Stimulated activated effector memory CD8-positive, alpha-beta T cell treated with anti-CD3 and anti-CD28 coated beads, Interleukin-12 subunit alpha, Interleukin-12 subunit beta, amount 100 ng/mL, for 72 hours (primary cell): Measurements from ENCODE around the gene ZNF496.
"Not testable (repeated sequence)": the region's sequence is repeated elsewhere in the genome, so short reads cannot be mapped to it uniquely, and the experiment has no call there.

Experiments
- ATAC-seq: fragments of 150-1000 bp; cut with Tn5 transposase; 2 replicates; pipeline ENCODE4 v1.10.0; 2021
- DNase-seq, 2 donors: peaks; one replicate each; pipeline ENCODE4 v3.0.0; 2021 to 2022; ENCODE audit warnings: low spot score in 2 of 2
- H3K27ac Mint-ChIP-seq: one replicate; pipeline ENCODE4 v1.8.0; 2022; ENCODE audit warnings: mild to moderate bottlenecking, mixed read lengths
- H3K36me3 Mint-ChIP-seq: one replicate; pipeline ENCODE4 v1.8.0; 2022; ENCODE audit warnings: mild to moderate bottlenecking, mixed read lengths
- H3K4me1 Mint-ChIP-seq: one replicate; pipeline ENCODE4 v1.8.0; 2022; ENCODE audit warnings: mixed read lengths
- H3K4me3 Mint-ChIP-seq: one replicate; pipeline ENCODE4 v1.8.0; 2022; ENCODE audit warnings: mild to moderate bottlenecking, mixed read lengths
- H3K9me3 Mint-ChIP-seq: one replicate; pipeline ENCODE4 v1.8.0; 2022; ENCODE audit warnings: mixed read lengths

The ZNF496 gene

GRCh38 chr1:247331525-247332214 is at the start of gene ZNF496:
Gene ZNF496, minus strand, starts transcription at chr1:247331867. Its CDS starts 2,289 bp downstream, at chr1:247329578.
- H3K9me3 Mint-ChIP-seq = no peaks in the 10 kb centered on the region

DNA sequence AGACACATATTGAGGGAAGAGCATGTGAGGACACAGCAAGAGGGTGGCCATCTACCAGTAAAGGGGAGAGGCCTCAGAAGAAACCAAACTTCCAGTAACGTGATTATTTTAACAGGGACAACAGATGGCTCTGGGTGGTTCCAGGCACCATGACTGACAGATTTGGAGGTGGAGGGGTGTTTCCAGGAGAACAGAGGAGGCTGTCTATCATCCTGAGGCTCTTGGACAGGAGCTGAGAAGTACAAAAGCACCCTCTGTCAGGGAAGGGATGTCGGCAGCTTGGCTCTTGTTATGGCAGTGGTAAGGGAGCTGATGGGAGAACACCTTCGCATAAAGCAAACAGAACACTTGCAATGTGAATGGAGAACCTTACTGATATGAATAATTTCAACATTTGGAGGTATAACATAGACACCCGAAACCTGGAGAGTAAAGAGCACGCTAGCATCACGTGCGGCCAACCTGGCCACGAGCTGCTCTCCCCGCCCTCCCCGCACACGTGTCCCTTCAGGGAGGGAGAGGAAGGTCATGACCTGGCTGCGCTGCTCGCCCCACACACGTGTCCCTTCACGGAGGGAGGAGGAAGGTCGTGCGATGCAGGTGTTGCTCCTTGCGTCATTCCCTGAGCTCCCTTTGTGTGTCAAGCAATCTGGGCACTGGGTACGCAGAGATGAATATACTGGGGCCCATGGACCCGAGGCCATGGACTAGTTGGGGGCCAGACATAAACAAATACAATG is 46.8 kb upstream of the ZNF496 start:
- ATAC-seq (no peak), DNase-seq (no peak)
- Mint-ChIP-seq H3K4me1 (no peaks in the 10 kb centered on the region), H3K27ac (no peak overlapping the region), H3K4me3 (no peak overlapping the region), H3K9me3 (no peaks in the 10 kb centered on the region), H3K36me3 (no peaks in the 10 kb centered on the region)

More at GRCh38 chr1:247331525-247332214, at the start of gene ZNF496:
- peaks cover 34% of the 10 kb centered on the region for H3K4me1 Mint-ChIP-seq
- H3K4me3 Mint-ChIP-seq = peak within 1 kb of the TSS; percentile 85
- ATAC-seq (peak; percentile 84), DNase-seq (peak; percentile 42 to 82)
- no peaks in the 10 kb centered on the region for H3K36me3 Mint-ChIP-seq
- H3K27ac Mint-ChIP-seq = peak within 1 kb of the TSS; percentile 91

DNA sequence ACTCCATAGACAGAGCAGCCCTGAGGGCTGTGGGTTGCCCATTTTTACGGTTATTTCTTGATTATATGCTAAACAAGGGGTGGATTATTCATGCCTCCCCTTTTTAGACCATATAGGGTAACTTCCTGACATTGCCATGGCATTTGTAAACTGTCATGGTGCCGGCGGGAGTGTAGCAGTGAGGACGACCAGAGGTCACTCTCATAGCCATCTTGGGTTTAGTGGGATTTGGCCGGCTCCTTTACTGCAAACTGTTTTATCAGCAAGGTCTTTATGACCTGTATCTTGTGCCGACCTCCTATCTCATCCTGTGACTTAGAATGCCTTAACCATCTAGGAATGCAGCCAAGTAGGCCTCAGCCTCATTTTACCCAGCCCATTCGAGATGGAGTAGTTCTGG is 46.0 kb upstream of the ZNF496 start:
- not testable (repeated sequence) for ATAC-seq, H3K4me1 Mint-ChIP-seq, H3K27ac Mint-ChIP-seq, H3K36me3 Mint-ChIP-seq, H3K4me3 Mint-ChIP-seq, DNase-seq, H3K9me3 Mint-ChIP-seq

GRCh38 chr1:247376659-247377058 is 45.0 kb upstream of the ZNF496 start:
- Mint-ChIP-seq H3K27ac (peak overlapping the region; percentile 34), H3K4me1 (no peaks in the 10 kb centered on the region), H3K36me3 (no peaks in the 10 kb centered on the region), H3K9me3 (no peaks in the 10 kb centered on the region), H3K4me3 (no peak overlapping the region)
- DNase-seq (no peak), ATAC-seq (no peak)

DNA sequence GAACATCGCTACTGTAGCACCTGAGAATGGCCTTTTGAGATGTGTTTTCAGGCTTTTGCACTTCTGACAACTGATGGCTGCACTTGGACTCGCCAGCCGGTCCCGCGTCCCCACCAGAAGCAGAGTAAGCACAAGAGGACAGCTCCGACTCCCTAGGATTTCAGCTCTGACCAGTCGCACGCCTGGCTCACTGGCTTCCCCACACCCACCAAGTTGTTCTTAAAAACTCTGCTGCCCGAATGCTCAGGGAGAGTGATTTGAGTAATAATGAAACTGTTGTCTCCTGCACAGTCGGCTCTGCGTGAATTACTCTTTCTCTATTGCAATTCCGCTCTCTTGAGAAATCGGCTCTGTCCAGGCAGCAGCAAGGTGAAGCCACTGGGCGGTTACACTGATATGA is 44.1 kb upstream of the ZNF496 start:
- Mint-ChIP-seq H3K36me3 (no peaks in the 10 kb centered on the region), H3K27ac (no peak overlapping the region), H3K9me3 (no peaks in the 10 kb centered on the region), H3K4me1 (no peaks in the 10 kb centered on the region), H3K4me3 (no peak overlapping the region)
- ATAC-seq = no peak
- no peak for DNase-seq

DNA sequence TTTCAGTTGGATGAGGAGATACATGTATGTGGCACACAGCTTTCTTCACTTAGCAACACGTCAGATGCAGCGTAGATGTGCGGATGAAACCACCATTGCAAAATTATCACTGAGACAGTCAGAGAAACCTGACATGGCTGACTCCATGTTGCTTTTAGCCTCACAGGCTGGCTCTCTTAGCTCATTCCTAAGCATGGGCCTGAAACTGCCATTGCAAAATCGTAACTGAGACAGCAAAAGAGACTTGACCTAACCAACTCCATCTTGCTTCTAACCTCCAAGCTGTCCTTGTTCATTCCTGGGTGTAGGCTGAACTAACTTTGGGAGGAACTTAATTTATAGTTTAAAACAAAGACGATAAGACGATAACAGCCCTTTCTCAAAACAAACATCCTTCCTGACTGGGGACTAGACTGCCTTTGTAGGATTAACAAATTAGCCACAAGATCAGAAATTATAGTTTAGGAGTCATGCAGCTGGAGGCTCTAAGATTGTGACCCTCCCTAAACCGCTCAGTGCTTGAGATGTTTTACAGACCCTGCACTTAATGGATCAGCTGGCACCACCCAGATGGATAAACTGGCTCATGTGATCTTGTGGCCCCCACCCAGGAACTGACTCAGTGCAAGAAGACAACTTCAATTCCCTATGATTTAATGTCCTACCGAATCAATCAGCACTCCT is 43.1 kb upstream of the ZNF496 start:
- H3K4me3 Mint-ChIP-seq, H3K27ac Mint-ChIP-seq, H3K9me3 Mint-ChIP-seq, H3K4me1 Mint-ChIP-seq, DNase-seq, H3K36me3 Mint-ChIP-seq, ATAC-seq: not testable (repeated sequence)

- H3K4me1 Mint-ChIP-seq = no peaks in the 10 kb centered on the region
- H3K27ac Mint-ChIP-seq = no peak overlapping the region
- H3K9me3 Mint-ChIP-seq = no peaks in the 10 kb centered on the region
- H3K36me3 Mint-ChIP-seq = no peaks in the 10 kb centered on the region
- ATAC-seq = peak; percentile 76
- peak overlapping the region; percentile 35 for H3K4me3 Mint-ChIP-seq
- peak; percentile 20 to 70 for DNase-seq
Observed at GRCh38 chr1:247373721-247374141, 42.1 kb upstream of the ZNF496 start.

DNA sequence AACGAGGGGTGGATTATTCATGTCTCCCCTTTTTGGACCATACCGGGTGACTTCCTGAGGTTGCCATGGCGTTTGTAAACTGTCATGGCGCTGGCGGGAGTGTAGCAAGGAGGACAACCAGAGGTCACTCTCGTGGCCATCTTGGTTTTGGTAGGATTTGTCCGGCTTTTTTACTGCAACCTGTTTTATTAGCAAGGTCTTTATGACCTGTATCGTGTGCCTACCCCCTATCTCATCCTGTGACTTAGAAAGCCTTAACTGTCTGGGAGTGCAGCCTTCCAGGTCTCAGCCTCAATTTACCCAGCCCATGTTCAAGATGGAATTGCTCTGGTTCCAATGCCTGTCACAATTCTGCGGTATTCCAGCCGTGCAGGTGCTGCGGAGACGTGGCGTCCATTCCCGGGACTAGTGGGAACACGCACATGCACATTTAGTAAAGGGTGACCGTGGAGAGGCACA is 40.2 kb upstream of the ZNF496 start:
- Mint-ChIP-seq H3K4me1 (no peaks in the 10 kb centered on the region), H3K9me3 (no peaks in the 10 kb centered on the region), H3K4me3 (no peak overlapping the region), H3K36me3 (no peaks in the 10 kb centered on the region), H3K27ac (no peak overlapping the region)
- ATAC-seq (no peak), DNase-seq (no peak)

DNA sequence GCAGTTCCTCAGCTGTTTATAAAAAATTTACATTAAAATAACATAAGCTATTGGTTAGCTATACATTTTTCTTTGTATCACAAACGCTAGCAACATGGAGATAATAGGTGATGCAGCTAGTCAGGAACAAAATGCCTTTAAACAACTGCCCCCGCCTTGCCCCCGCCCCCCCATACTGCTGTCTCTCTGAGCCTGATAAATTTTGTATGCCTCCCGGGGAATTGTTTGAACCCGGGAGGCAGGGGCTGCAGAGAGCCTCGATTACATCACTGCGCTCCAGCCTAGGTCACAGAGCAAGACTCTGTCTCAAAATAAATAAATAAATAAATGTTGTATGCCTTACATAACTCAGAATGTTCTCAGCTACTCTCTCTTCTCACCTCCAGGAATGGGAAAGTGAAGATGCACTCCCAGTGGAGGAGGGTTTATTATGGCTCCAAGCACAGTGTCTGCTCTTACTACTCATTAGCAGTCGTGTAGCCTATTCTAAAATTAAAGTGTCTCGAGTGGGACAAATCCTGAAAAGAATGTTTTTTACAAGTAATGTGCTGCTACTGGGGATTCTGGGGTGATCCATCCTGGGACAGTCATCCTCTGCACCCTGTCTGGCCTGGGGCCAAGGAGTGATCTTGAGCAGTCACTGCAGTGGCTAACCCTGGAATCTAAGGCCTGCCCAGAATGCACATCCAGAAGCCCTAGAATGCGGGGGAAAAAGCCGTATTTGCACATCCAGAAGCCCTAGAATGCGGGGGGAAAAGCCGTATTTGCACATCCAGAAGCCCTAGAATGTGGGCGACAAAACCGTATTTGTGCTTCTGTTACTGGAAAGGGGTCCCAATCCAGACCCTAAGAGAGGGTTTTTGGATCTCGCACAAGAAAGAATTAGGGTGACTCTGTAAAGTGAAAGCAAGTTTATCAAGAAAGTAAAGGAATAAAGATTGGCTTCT is 39.4 kb upstream of the ZNF496 start:
- no peak overlapping the region for H3K4me3 Mint-ChIP-seq
- H3K27ac Mint-ChIP-seq = no peak overlapping the region
- DNase-seq = no peak
- H3K9me3 Mint-ChIP-seq = no peaks in the 10 kb centered on the region
- H3K4me1 Mint-ChIP-seq = no peaks in the 10 kb centered on the region
- no peak for ATAC-seq
- H3K36me3 Mint-ChIP-seq = no peaks in the 10 kb centered on the region

DNA sequence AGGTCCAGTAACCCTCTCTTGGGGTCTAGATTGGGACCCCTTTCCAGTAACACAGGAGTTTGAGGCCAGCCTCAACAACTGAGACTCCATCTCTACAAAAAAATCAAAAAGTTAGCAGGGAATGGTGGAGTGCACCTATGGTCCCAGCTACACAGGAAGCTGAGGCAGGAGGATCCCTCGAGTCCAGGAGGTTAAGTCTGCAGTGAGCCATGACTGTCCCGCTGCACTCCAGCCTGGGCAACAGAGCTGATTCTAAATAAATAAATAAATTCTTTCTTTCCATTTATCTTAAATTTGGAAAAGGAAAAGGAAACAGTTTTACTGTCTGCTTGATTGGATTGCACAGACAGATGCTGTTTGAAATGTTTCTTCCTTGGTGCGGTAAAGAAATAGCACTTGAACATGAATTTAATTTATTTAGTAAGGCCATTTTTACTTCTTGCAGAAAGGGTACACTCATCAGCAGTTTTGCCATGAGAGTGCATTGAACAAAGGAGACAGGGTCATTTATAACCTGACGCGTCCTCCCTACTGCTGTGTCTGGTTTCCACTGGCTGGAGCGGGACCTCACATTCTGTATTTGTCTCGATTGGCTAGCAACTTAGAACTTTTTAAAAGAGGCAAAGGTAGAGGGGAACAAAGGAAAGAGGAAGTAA is 37.0 kb upstream of the ZNF496 start:
- Mint-ChIP-seq H3K36me3 (no peaks in the 10 kb centered on the region), H3K27ac (no peak overlapping the region), H3K4me3 (no peak overlapping the region), H3K4me1 (no peaks in the 10 kb centered on the region), H3K9me3 (no peaks in the 10 kb centered on the region)
- DNase-seq (no peak), ATAC-seq (no peak)

DNA sequence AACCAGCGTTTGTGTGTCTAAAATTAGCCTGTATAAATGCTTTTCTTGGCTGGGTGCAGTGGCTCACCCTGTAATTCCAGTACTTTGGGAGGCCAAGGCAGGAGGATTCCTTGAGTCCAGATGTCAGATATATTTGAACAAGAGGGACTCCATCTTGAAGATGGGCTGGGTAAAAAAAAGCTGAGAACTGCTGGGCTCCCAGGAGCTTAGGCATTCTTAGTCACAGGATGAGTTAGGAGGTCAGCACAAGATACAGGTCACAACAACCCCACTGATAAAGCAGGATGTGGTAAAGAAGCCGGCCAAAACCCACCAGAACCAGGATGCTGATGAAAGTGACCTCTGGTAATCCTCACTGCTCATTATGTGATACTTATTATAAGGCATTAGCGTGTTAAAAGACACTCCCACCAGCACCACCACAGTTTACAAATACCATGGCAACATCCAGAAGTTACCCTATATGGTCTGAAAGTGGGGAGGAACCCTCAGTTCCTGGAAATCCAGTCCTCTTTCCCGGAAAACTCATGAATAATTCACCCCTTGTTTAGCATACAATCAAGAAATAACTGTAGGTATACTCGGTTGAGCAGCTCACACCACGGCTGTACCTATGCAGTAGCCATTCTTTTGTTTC is 36.2 kb upstream of the ZNF496 start:
- H3K9me3 Mint-ChIP-seq = no peaks in the 10 kb centered on the region
- H3K36me3 Mint-ChIP-seq = no peaks in the 10 kb centered on the region
- no peaks in the 10 kb centered on the region for H3K4me1 Mint-ChIP-seq
- DNase-seq = no peak
- no peak overlapping the region for H3K27ac Mint-ChIP-seq
- peak; percentile 36 for ATAC-seq
- H3K4me3 Mint-ChIP-seq = no peak overlapping the region

DNA sequence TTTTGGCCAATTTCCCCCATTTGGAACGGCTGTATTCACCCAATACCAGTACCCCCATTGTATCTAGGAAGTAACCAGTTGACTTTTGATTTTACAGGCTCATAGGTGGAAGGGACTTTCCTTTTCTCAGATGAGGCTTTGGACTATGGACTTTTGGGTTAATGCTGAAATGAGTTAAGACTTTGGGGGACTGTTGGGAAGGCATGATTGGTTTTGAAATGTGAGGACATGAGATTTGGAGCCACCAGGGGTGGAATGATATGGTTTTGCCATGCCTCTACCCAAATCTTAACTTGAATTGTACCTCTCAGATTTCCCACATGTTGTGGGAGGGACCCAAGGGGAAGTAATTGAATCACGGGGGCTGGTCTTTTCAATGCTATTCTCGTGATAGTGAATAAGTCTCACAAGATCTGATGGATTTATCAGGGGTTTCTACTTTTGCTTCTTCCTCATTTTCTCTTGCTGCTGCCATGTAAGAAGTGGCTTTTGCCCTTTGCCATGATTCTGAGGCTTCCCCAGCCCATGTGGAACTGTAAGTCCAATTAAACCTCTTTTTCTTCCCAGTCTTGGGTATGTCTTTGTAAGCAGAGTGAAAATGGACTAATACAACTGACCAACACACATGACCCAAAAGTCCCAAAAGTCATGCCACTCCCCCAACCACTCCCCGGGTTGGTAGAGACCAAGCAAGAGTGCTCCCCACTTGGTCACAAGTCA is 35.4 kb upstream of the ZNF496 start:
- no peaks in the 10 kb centered on the region for H3K36me3 Mint-ChIP-seq
- ATAC-seq = no peak
- DNase-seq = no peak
- no peak overlapping the region for H3K4me3 Mint-ChIP-seq
- no peaks in the 10 kb centered on the region for H3K4me1 Mint-ChIP-seq
- H3K9me3 Mint-ChIP-seq = no peaks in the 10 kb centered on the region
- H3K27ac Mint-ChIP-seq = no peak overlapping the region

GRCh38 chr1:247366345-247366744 is 34.7 kb upstream of the ZNF496 start:
- not testable (repeated sequence) for H3K36me3 Mint-ChIP-seq, ATAC-seq, H3K27ac Mint-ChIP-seq, H3K4me3 Mint-ChIP-seq, H3K4me1 Mint-ChIP-seq, H3K9me3 Mint-ChIP-seq, DNase-seq
